Activated naive CD4-positive, alpha-beta T cell treated with anti-CD3 and anti-CD28 coated beads, Interleukin-2, amount 50 U/mL, for 24 hours (primary cell): ENCODE data around the gene TAX1BP1.
A peak's percentile ranks its signal among the peaks of the same experiment; 100 is the strongest.

Experiments used
- H3K27ac Mint-ChIP-seq: one replicate; pipeline ENCODE4 v1.8.0; 2021; ENCODE audit warnings: mild to moderate bottlenecking, mixed read lengths
- H3K27me3 Mint-ChIP-seq: one replicate; pipeline ENCODE4 v1.8.0; 2021; ENCODE audit warnings: mixed read lengths
- H3K36me3 Mint-ChIP-seq: one replicate; pipeline ENCODE4 v1.8.0; 2021; ENCODE audit warnings: mixed read lengths
- H3K4me1 Mint-ChIP-seq: one replicate; pipeline ENCODE4 v1.8.0; 2021; ENCODE audit warnings: mixed read lengths
- H3K4me3 Mint-ChIP-seq: one replicate; pipeline ENCODE4 v1.8.0; 2021; ENCODE audit warnings: mild to moderate bottlenecking, mixed read lengths
- H3K9me3 Mint-ChIP-seq: one replicate; pipeline ENCODE4 v1.8.0; 2021; ENCODE audit warnings: mixed read lengths

Gene TAX1BP1

GRCh38 chr7:27751888-27752660 lies 12.1 kb downstream of the TAX1BP1 start:
- H3K4me3 Mint-ChIP-seq: no peak overlapping the region
- peaks cover 68% of the 10 kb centered on the region for H3K4me1 Mint-ChIP-seq
- no peak overlapping the region for H3K27ac Mint-ChIP-seq
- peaks cover 23% of the 10 kb centered on the region for H3K36me3 Mint-ChIP-seq
- no peaks in the 10 kb centered on the region for H3K27me3 Mint-ChIP-seq
- H3K9me3 Mint-ChIP-seq: no peaks in the 10 kb centered on the region

DNA sequence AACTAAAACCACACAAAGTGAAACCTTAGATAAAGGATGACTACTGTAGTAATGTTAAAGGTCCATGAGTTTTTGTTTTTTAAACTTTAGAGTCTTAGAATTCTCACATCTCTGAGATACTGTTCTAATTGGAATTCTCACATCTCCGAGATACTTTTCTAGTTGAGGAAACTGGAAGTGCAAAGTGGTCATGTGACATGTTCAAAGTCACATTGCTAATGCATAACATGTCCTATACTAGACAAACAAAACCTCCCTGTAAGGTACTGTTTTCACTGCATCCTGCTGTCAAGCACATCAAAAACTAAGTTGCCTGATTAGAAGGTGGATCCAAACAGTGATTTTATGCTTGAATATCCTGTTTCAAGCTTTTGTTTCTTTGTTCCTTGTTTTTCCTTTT lies 13.9 kb downstream of the TAX1BP1 start:
- Mint-ChIP-seq H3K36me3 (peaks cover 31% of the 10 kb centered on the region), H3K27ac (no peak overlapping the region), H3K9me3 (no peaks in the 10 kb centered on the region), H3K4me1 (peaks cover 65% of the 10 kb centered on the region), H3K4me3 (no peak overlapping the region), H3K27me3 (no peaks in the 10 kb centered on the region)

GRCh38 chr7:27756298-27756697 lies 16.3 kb downstream of the TAX1BP1 start:
- no peaks in the 10 kb centered on the region for H3K27me3 Mint-ChIP-seq
- peaks cover 47% of the 10 kb centered on the region for H3K4me1 Mint-ChIP-seq
- H3K27ac Mint-ChIP-seq: no peak overlapping the region
- H3K36me3 Mint-ChIP-seq: peaks cover 28% of the 10 kb centered on the region
- no peaks in the 10 kb centered on the region for H3K9me3 Mint-ChIP-seq
- H3K4me3 Mint-ChIP-seq: no peak overlapping the region

DNA sequence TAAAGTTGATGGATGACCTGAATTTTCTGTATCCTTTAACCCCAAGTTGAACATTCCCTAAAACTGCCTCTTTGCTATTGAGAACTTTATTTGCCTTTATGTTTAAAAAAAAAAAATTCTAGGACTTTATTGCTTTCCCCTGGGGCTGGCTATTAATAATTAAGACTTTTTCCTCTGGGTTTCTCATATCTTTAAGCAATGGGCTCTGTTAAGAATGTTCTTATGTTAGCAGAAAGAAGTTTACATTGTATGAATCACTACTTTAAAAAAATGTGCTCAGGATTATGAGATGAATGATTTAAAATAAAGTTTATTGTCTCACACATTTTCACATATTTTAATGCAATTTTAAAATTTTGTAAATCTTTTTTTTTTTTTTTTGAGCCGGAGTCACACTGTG lies 19.5 kb downstream of the TAX1BP1 start:
- Mint-ChIP-seq H3K27ac (no peak overlapping the region), H3K9me3 (no peaks in the 10 kb centered on the region), H3K36me3 (peaks cover 24% of the 10 kb centered on the region), H3K4me1 (peaks cover 48% of the 10 kb centered on the region), H3K27me3 (no peaks in the 10 kb centered on the region), H3K4me3 (no peak overlapping the region)

GRCh38 chr7:27762062-27762461 lies 22.1 kb downstream of the TAX1BP1 start:
- Mint-ChIP-seq H3K9me3 (no peaks in the 10 kb centered on the region), H3K36me3 (peaks cover 22% of the 10 kb centered on the region), H3K27me3 (no peaks in the 10 kb centered on the region), H3K27ac (no peak overlapping the region), H3K4me1 (peaks cover 44% of the 10 kb centered on the region), H3K4me3 (no peak overlapping the region)

- Mint-ChIP-seq H3K27ac (peak overlapping the region; percentile 26), H3K4me1 (peaks cover 45% of the 10 kb centered on the region), H3K27me3 (no peaks in the 10 kb centered on the region), H3K4me3 (no peak overlapping the region), H3K36me3 (peaks cover 15% of the 10 kb centered on the region), H3K9me3 (no peaks in the 10 kb centered on the region)
These were observed 24.1 kb downstream of the TAX1BP1 start for GRCh38 chr7:27763983-27764508.

- no peaks in the 10 kb centered on the region for H3K9me3 Mint-ChIP-seq
- peaks cover 18% of the 10 kb centered on the region for H3K36me3 Mint-ChIP-seq
- peaks cover 48% of the 10 kb centered on the region for H3K4me1 Mint-ChIP-seq
These were observed 25.9 kb downstream of the TAX1BP1 start for GRCh38 chr7:27765841-27766240.

GRCh38 chr7:27767374-27767773 lies 27.4 kb downstream of the TAX1BP1 start:
- no peaks in the 10 kb centered on the region for H3K27me3 Mint-ChIP-seq
- no peak overlapping the region for H3K27ac Mint-ChIP-seq
- peaks cover 11% of the 10 kb centered on the region for H3K36me3 Mint-ChIP-seq
- no peak overlapping the region for H3K4me3 Mint-ChIP-seq
- H3K4me1 Mint-ChIP-seq: peaks cover 46% of the 10 kb centered on the region
- no peaks in the 10 kb centered on the region for H3K9me3 Mint-ChIP-seq

More at GRCh38 chr7:27765841-27766240, 25.9 kb downstream of the TAX1BP1 start:
- Mint-ChIP-seq H3K27me3 (no peaks in the 10 kb centered on the region), H3K27ac (no peak overlapping the region), H3K4me3 (no peak overlapping the region)

GRCh38 chr7:27771111-27771510 lies 31.1 kb downstream of the TAX1BP1 start:
- Mint-ChIP-seq H3K27me3 (no peaks in the 10 kb centered on the region), H3K36me3 (peaks cover 8% of the 10 kb centered on the region)

GRCh38 chr7:27774717-27775328 lies 34.9 kb downstream of the TAX1BP1 start:
- no peak overlapping the region for H3K27ac Mint-ChIP-seq
- H3K4me3 Mint-ChIP-seq: no peak overlapping the region
- H3K27me3 Mint-ChIP-seq: no peaks in the 10 kb centered on the region
- H3K36me3 Mint-ChIP-seq: peaks cover 5% of the 10 kb centered on the region
- H3K9me3 Mint-ChIP-seq: no peaks in the 10 kb centered on the region
- peaks cover 45% of the 10 kb centered on the region for H3K4me1 Mint-ChIP-seq

More at GRCh38 chr7:27771111-27771510, 31.1 kb downstream of the TAX1BP1 start:
- H3K9me3 Mint-ChIP-seq: no peaks in the 10 kb centered on the region
- H3K4me1 Mint-ChIP-seq: peaks cover 42% of the 10 kb centered on the region
- no peak overlapping the region for H3K4me3 Mint-ChIP-seq
- H3K27ac Mint-ChIP-seq: no peak overlapping the region

- H3K4me3 Mint-ChIP-seq: no peak overlapping the region
- peak overlapping the region; percentile 19 for H3K27ac Mint-ChIP-seq
- no peaks in the 10 kb centered on the region for H3K27me3 Mint-ChIP-seq
- peaks cover 2% of the 10 kb centered on the region for H3K36me3 Mint-ChIP-seq
- H3K9me3 Mint-ChIP-seq: no peaks in the 10 kb centered on the region
- peaks cover 53% of the 10 kb centered on the region for H3K4me1 Mint-ChIP-seq
These were observed 35.8 kb downstream of the TAX1BP1 start for GRCh38 chr7:27775782-27776181.

- H3K4me3 Mint-ChIP-seq: no peak overlapping the region
- H3K27ac Mint-ChIP-seq: no peak overlapping the region
- peaks cover 57% of the 10 kb centered on the region for H3K4me1 Mint-ChIP-seq
- H3K9me3 Mint-ChIP-seq: no peaks in the 10 kb centered on the region
- no peaks in the 10 kb centered on the region for H3K27me3 Mint-ChIP-seq
- H3K36me3 Mint-ChIP-seq: no peaks in the 10 kb centered on the region
These were observed 37.7 kb downstream of the TAX1BP1 start for GRCh38 chr7:27777662-27778061.

- Mint-ChIP-seq H3K9me3 (no peaks in the 10 kb centered on the region), H3K4me1 (peaks cover 67% of the 10 kb centered on the region), H3K27me3 (no peaks in the 10 kb centered on the region), H3K36me3 (no peaks in the 10 kb centered on the region), H3K4me3 (no peak overlapping the region), H3K27ac (no peak overlapping the region)
These were observed 39.9 kb downstream of the TAX1BP1 start for GRCh38 chr7:27779873-27780272.

DNA sequence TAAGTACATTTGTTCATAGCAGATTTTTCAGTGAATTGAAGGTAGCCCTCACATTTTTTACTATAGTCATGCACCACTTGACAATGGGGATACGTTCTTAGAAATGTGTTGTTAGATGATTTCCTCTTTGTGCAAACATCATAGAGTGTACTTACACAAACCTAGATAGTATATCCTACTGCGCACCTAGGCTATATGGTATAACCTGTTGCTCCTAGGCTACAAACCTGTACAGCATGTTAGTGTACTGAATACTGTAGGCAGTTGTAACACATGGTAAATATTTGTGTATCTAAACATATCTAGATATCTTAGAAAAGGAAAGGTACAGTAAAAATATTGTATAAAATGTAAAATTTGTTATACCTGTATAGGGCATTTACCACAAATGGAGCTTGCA lies 41.2 kb downstream of the TAX1BP1 start:
- Mint-ChIP-seq H3K9me3 (no peaks in the 10 kb centered on the region), H3K27ac (peak overlapping the region; percentile 56), H3K36me3 (peaks cover 1% of the 10 kb centered on the region), H3K27me3 (no peaks in the 10 kb centered on the region), H3K4me1 (peaks cover 57% of the 10 kb centered on the region), H3K4me3 (no peak overlapping the region)

GRCh38 chr7:27782849-27783248 lies 42.9 kb downstream of the TAX1BP1 start:
- H3K4me1 Mint-ChIP-seq: peaks cover 45% of the 10 kb centered on the region
- peaks cover 8% of the 10 kb centered on the region for H3K36me3 Mint-ChIP-seq
- H3K9me3 Mint-ChIP-seq: no peaks in the 10 kb centered on the region
- peak overlapping the region; percentile 24 for H3K4me3 Mint-ChIP-seq
- peak overlapping the region; percentile 10 for H3K27ac Mint-ChIP-seq
- no peaks in the 10 kb centered on the region for H3K27me3 Mint-ChIP-seq

DNA sequence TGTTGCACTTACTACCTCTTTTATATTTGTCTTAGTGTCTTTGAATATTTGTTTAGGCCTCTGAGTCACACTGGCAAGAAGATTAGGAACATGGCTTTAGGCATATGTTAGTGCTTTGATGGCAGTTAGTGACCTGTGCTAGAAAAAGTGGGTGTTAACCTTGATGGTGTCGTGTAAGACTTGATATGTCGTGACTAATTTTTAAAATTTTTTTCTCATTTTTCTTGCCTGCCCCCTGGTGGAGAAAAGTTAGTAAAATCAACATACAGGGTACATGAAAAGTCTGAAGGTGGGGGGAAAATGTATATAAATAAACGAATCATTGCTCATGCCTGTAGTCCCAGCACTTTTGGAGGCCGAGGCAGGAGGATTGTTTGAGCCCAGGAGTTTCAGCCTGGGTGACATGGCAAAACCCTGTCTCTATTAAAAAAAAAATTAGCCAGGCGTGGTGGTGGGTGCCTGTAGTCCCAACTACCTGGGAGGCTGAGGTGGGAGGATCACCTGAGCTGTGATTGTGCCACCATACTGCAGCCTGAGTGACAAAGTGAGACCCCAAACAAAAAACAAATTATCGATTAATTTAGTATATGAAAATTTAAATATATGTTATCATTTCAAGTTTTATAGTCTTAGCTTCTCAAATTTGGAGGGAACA lies 44.6 kb downstream of the TAX1BP1 start:
- Mint-ChIP-seq H3K27me3 (no peaks in the 10 kb centered on the region), H3K9me3 (no peaks in the 10 kb centered on the region), H3K27ac (peak overlapping the region; percentile 70), H3K4me1 (peaks cover 41% of the 10 kb centered on the region), H3K36me3 (peaks cover 11% of the 10 kb centered on the region), H3K4me3 (peak overlapping the region; percentile 9)
